SU-DHL-6 (cell line): ENCODE results near the gene TATDN3.

Experiments
- CTCF ChIP-seq: fragments of 200-600 bp; sonication (generic); IDR thresholded peaks from one replicate; pipeline ENCODE4 v1.5.1; 2017; ENCODE audit warnings: antibody characterized with exemption, mild to moderate bottlenecking, low read length, moderate library complexity; ENCODE audit not compliant: insufficient read depth, poor library complexity, severe bottlenecking
- EZH2phosphoT487 ChIP-seq: fragments of 200-600 bp; sonication (generic), shearing (Covaris generic); conservative IDR thresholded peaks from 2 replicates; pipeline ENCODE4 v1.6.1; 2018; ENCODE audit warnings: mild to moderate bottlenecking, antibody characterized with exemption, low read length, moderate library complexity, mixed read lengths

- TF ChIP-seq EZH2phosphoT487 (no peak), CTCF (peak; percentile 88)
Observed at GRCh38 chr1:212749821-212750535, 41.7 kb upstream of the TATDN3 start.
